Erythroblast (primary cell): Measurements from ENCODE around the gene GSN.
A peak's percentile ranks its signal among the peaks of the same experiment; 100 is the strongest.

Experiments used
- DNase-seq, 2 experiments: peaks; one replicate each; lab custom pipeline; 2025; lab: John Stamatoyannopoulos, UW
- GATA1 ChIP-seq: IDR thresholded peaks from 2 replicates; pipeline ENCODE4 v1.6.1; 2011; ENCODE audit warnings: low read depth, mild to moderate bottlenecking, control low read depth, low read length, moderate library complexity
- POLR2A ChIP-seq: IDR thresholded peaks from 2 replicates; pipeline ENCODE4 v1.6.1; 2011; ENCODE audit warnings: mild to moderate bottlenecking, low read length

GSN gene

DNA sequence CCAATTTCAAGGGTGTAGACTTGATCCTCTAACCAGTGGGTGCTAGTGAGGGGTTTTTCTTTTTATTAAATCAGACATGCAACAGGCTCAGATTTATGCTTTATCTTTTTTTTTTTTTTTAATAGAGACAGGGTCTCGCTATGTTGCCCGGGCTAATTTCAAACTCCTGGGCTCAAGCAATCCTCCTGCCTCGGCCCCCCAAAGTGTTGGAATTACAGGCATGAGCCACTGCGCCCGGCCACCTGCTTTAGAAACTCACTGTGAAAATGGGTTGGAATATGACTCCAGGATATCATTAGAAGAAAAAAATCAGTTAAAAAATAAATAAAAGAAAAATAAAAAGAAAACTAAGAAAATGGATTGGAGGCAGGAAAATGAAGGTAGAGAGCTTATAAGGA, 51.4 kb downstream of the GSN start:
- TF ChIP-seq GATA1 = no peak
- no peak for TF ChIP-seq POLR2A
- DNase-seq = no peak

DNA sequence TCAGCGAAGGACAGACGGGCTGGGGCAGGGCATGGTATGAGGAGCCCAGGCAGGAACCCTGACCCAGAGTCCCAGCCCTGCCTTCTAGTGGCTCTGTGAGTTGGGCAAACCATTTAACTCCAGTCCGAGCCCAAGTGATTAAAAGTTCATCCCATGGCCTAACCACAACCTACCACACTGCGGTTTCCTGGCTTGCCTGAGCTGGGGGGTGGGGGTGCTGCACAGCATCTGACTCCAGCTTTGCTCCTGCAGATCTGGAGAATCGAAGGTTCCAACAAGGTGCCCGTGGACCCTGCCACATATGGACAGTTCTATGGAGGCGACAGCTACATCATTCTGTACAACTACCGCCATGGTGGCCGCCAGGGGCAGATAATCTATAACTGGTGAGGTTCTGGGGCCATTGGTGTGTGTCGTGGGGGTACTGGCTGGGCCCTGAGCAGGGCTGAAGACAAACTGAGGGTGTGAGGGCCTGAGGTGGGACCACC, 53.1 kb downstream of the GSN start:
- DNase-seq = no peak
- no peak for TF ChIP-seq POLR2A
- no peak for TF ChIP-seq GATA1

- DNase-seq = peak in 1 of 2 experiments; percentile 33
- no peak for TF ChIP-seq POLR2A
- TF ChIP-seq GATA1 = no peak
These were observed 54.2 kb downstream of the GSN start for GRCh38 chr9:121322037-121322736.

DNA sequence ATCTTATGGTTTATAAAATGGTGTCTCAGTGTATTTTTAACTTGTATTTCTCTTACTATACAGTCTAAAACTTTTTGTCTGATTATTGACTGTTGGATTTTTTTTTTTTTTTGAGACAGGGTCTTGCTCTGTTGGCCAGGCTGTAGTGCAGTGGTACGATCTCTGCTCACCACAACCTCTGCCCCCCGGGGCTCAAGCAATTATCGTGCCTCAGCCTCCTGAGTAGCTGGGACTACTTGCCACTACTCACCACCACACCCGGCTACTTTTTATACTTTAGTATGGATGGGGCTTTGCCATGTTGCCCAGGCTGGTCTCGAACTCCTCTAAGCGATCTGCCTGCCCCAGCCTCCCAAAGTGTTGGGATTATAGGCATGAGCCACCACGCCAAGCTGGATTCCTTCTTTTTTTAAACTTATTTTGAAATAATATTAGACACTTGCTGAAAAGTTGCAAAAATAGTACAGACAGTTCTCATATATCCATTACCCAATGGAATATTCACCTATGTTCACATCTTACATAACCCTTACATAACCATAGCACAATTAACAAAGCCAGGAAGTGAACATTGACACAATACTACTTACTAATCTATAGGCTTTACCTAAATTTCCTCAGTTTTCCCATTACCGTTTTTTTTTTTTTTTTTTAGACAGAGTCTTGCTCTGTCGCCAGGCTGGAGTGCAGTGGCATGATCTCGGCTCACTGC, 54.9 kb downstream of the GSN start:
- DNase-seq = no peak
- no peak for TF ChIP-seq POLR2A
- TF ChIP-seq GATA1 = no peak

DNA sequence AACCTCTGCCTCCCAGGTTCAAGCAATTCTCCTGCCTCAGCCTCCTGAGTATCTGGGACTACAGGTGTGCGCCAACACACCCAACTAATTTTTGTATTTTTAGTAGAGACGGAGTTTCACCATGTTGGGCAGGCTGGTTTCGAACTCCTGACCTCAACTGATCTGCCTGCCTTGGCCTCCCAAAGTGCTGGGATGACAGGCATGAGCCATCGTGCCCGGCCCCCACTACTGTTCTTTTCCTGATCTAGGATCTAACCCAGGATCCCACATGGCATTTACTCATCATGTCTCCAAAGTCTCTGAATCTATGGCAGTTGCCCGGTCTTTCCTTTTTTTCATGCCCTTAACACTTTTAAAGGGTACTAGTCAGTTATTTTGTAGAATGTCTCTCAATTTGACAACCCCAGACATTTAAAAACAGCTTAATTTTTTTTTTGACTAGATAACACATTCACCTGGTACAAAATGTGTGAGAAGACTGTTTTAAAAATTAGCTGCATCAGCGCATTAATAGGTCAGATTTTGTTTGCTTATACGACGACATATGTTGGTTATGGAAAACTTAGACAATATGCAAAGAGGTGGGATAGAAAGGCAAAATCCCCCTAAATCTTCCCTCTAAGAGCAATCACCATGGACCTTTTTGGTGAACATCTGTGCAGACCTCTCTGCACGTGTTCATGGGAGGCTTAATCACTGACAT, 55.6 kb downstream of the GSN start:
- TF ChIP-seq POLR2A = no peak
- TF ChIP-seq GATA1 = no peak
- no peak for DNase-seq

- TF ChIP-seq POLR2A (no peak), GATA1 (no peak)
- DNase-seq = no peak
These were observed 56.4 kb downstream of the GSN start for GRCh38 chr9:121324316-121324715.

DNA sequence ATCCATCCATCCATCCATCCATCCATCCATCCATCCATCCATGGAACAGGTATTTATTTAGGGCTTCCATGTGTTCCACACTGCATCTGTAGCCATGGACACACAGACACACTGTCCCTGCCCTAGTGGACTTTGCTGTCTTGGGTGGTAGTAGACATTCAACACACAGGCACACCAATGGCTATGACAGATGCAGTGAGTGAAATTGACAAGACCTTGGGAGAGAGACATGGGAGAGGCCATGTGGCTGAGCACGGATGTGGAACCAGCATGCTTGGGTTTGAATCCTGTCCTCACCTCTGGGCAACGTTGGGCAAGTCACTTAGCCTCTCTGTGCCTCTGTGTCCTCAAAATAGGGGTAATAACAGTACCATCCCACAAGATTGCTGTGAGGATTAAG, 56.8 kb downstream of the GSN start:
- DNase-seq = no peak
- TF ChIP-seq POLR2A (no peak), GATA1 (no peak)

- TF ChIP-seq POLR2A = no peak
- no peak for TF ChIP-seq GATA1
- no peak for DNase-seq
These were observed 57.4 kb downstream of the GSN start for GRCh38 chr9:121325387-121325786.

- TF ChIP-seq GATA1 (no peak), POLR2A (no peak)
- DNase-seq = no peak
These were observed 58.3 kb downstream of the GSN start for GRCh38 chr9:121326130-121326838.

- TF ChIP-seq GATA1 (no peak), POLR2A (no peak)
- no peak for DNase-seq
These were observed 59.1 kb downstream of the GSN start for GRCh38 chr9:121326901-121327613.

GRCh38 chr9:121328476-121328875, 60.5 kb downstream of the GSN start:
- no peak for TF ChIP-seq POLR2A
- no peak for DNase-seq

GRCh38 chr9:121328876-121329681, 61.1 kb downstream of the GSN start:
- TF ChIP-seq GATA1 (no peak), POLR2A (no peak)
- DNase-seq = no peak

- DNase-seq = no peak
- TF ChIP-seq GATA1 = no peak
- no peak for TF ChIP-seq POLR2A
These were observed 63.6 kb downstream of the GSN start for GRCh38 chr9:121331549-121331948.
